ENCODE results near the gene SPEN.

SPEN gene

GRCh38 chr1:15934211-15935055 is 86.9 kb downstream of the SPEN start:
- Histone ChIP-seq H3K79me1 (ENCODE audit: low read depth, low read length) (peaks cover 5% of the 10 kb centered on the region), H3K27me3 (ENCODE audit: control insufficient read depth in 3 of 3, insufficient read depth in 3 of 3, low read depth in 1 of 3, low read length in 3 of 3) (no peaks in the 10 kb centered on the region), H3K4me1 (ENCODE audit: control insufficient read depth in 2 of 2, insufficient read depth in 1 of 2, low read depth in 1 of 2, low read length in 2 of 2) (no peaks in the 10 kb centered on the region), H3K4me3 (ENCODE audit: low read length in 2 of 2) (no peak overlapping the region), H4K91ac (ENCODE audit: low read depth, low read length, poor library complexity) (no peak overlapping the region), H3K9ac (ENCODE audit: low read depth, low read length, poor library complexity) (peak overlapping the region; percentile 73), H2BK120ac (ENCODE audit: low read depth, low read length) (no peak overlapping the region), H3K27ac (replicated peaks; ENCODE audit: low read length) (no peak overlapping the region), H2BK15ac (ENCODE audit: low read length) (no peak overlapping the region), H3K14ac (ENCODE audit: low read length) (no peak overlapping the region), H3K9me3 (replicated peaks in 1 of 2; ENCODE audit: control insufficient read depth in 2 of 2, insufficient read depth in 1 of 2, low read depth in 1 of 2, low read length in 2 of 2) (no peaks in the 10 kb centered on the region), H3K18ac (ENCODE audit: low read length) (no peak overlapping the region), H4K8ac (ENCODE audit: low read depth, low read length) (no peak overlapping the region), H3K4me2 (ENCODE audit: insufficient read depth, low read length, poor library complexity, severe bottlenecking) (no peak overlapping the region), H3K36me3 (replicated peaks in 1 of 2; ENCODE audit: control insufficient read depth in 2 of 2, insufficient read depth in 2 of 2, low read length in 2 of 2) (peaks cover 73 to 100% of the 10 kb centered on the region in 2 donors), H2AK5ac (ENCODE audit: low read depth, low read length) (no peak overlapping the region), H3K4ac (ENCODE audit: low read length) (no peak overlapping the region), H2AFZ (ENCODE audit: low read length) (no peak overlapping the region), H2BK5ac (ENCODE audit: low read length) (no peak overlapping the region), H3K23ac (ENCODE audit: low read depth, low read length, poor library complexity) (peak overlapping the region; percentile 65), H2BK12ac (ENCODE audit: low read length) (no peak overlapping the region)
- no CpG with 5 or more reads among the region's 42 CpGs for WGBS, 2 donors (ENCODE audit: extremely low coverage in 2 of 2, insufficient read length in 2 of 2, insufficient replicate concordance in 1 of 2)
- DNase-seq (ENCODE audit: low spot score), result no peak

- Histone ChIP-seq H2AK5ac (ENCODE audit: low read depth, low read length) (no peak overlapping the region), H2BK12ac (ENCODE audit: low read length) (no peak overlapping the region), H3K79me1 (ENCODE audit: low read depth, low read length) (peaks cover 5% of the 10 kb centered on the region), H2BK120ac (ENCODE audit: low read depth, low read length) (no peak overlapping the region), H3K9ac (ENCODE audit: low read depth, low read length, poor library complexity) (no peak overlapping the region), H2BK5ac (ENCODE audit: low read length) (no peak overlapping the region), H3K9me3 (replicated peaks in 1 of 2; ENCODE audit: control insufficient read depth in 2 of 2, insufficient read depth in 1 of 2, low read depth in 1 of 2, low read length in 2 of 2) (no peaks in the 10 kb centered on the region), H3K27ac (replicated peaks; ENCODE audit: low read length) (no peak overlapping the region), H4K91ac (ENCODE audit: low read depth, low read length, poor library complexity) (no peak overlapping the region), H3K27me3 (ENCODE audit: control insufficient read depth in 3 of 3, insufficient read depth in 3 of 3, low read depth in 1 of 3, low read length in 3 of 3) (no peaks in the 10 kb centered on the region), H3K18ac (ENCODE audit: low read length) (no peak overlapping the region), H2AFZ (ENCODE audit: low read length) (no peak overlapping the region), H3K4ac (ENCODE audit: low read length) (no peak overlapping the region), H3K4me1 (ENCODE audit: control insufficient read depth in 2 of 2, insufficient read depth in 1 of 2, low read depth in 1 of 2, low read length in 2 of 2) (no peaks in the 10 kb centered on the region), H3K14ac (ENCODE audit: low read length) (peak overlapping the region; percentile 43), H3K23ac (ENCODE audit: low read depth, low read length, poor library complexity) (peak overlapping the region; percentile 11), H3K36me3 (replicated peaks in 1 of 2; ENCODE audit: control insufficient read depth in 2 of 2, insufficient read depth in 2 of 2, low read length in 2 of 2) (peaks cover 74 to 100% of the 10 kb centered on the region in 2 donors), H2BK15ac (ENCODE audit: low read length) (no peak overlapping the region), H4K8ac (ENCODE audit: low read depth, low read length) (no peak overlapping the region), H3K4me3 (ENCODE audit: low read length in 2 of 2) (peak overlapping the region in 1 of 2 donors; percentile 20), H3K4me2 (ENCODE audit: insufficient read depth, low read length, poor library complexity, severe bottlenecking) (no peak overlapping the region)
- no peak for DNase-seq (ENCODE audit: low spot score)
- no CpG with 5 or more reads among the region's 29 CpGs for WGBS, 2 donors (ENCODE audit: extremely low coverage in 2 of 2, insufficient read length in 2 of 2, insufficient replicate concordance in 1 of 2)
These were observed 87.8 kb downstream of the SPEN start for GRCh38 chr1:15935056-15935950.

DNA sequence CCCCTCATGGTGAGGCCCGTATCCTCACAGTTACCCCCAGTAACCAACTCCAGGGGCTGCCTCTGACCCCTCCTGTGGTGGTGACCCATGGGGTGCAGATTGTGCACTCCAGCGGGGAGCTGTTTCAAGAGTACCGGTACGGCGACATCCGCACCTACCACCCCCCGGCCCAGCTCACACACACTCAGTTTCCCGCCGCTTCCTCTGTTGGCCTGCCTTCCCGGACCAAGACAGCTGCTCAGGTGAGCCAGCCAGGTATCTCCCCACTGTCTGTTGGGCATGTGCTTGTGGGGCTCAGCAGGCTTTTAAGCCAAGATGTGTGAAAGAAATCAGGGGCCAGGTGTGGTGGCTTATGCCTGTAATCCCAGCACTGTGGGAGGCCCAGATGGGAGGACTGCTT is 88.5 kb downstream of the SPEN start:
- no peak overlapping the region for H4K8ac ChIP-seq (ENCODE audit: low read depth, low read length)
- H2BK5ac ChIP-seq (ENCODE audit: low read length), result no peak overlapping the region
- H2BK120ac ChIP-seq (ENCODE audit: low read depth, low read length), result no peak overlapping the region
- no peaks in the 10 kb centered on the region for H3K27me3 ChIP-seq (ENCODE audit: control insufficient read depth in 3 of 3, insufficient read depth in 3 of 3, low read depth in 1 of 3, low read length in 3 of 3)
- H4K91ac ChIP-seq (ENCODE audit: low read depth, low read length, poor library complexity), result no peak overlapping the region
- no peak overlapping the region for H2BK12ac ChIP-seq (ENCODE audit: low read length)
- no peak overlapping the region for H2AFZ ChIP-seq (ENCODE audit: low read length)
- no peak overlapping the region for H3K9ac ChIP-seq (ENCODE audit: low read depth, low read length, poor library complexity)
- H3K4me1 ChIP-seq (ENCODE audit: control insufficient read depth in 2 of 2, insufficient read depth in 1 of 2, low read depth in 1 of 2, low read length in 2 of 2), result no peaks in the 10 kb centered on the region
- no peak overlapping the region for H3K4me3 ChIP-seq (ENCODE audit: low read length in 2 of 2)
- WGBS, 2 donors (ENCODE audit: extremely low coverage in 2 of 2, insufficient read length in 2 of 2, insufficient replicate concordance in 1 of 2), result no CpG with 5 or more reads among the region's 10 CpGs
- H3K9me3 ChIP-seq (replicated peaks in 1 of 2; ENCODE audit: control insufficient read depth in 2 of 2, insufficient read depth in 1 of 2, low read depth in 1 of 2, low read length in 2 of 2), result no peaks in the 10 kb centered on the region
- no peak overlapping the region for H3K27ac ChIP-seq (replicated peaks; ENCODE audit: low read length)
- H3K14ac ChIP-seq (ENCODE audit: low read length), result no peak overlapping the region
- no peak overlapping the region for H3K23ac ChIP-seq (ENCODE audit: low read depth, low read length, poor library complexity)
- no peak overlapping the region for H3K4me2 ChIP-seq (ENCODE audit: insufficient read depth, low read length, poor library complexity, severe bottlenecking)
- H3K18ac ChIP-seq (ENCODE audit: low read length), result peak overlapping the region; percentile 35
- H3K36me3 ChIP-seq (replicated peaks in 1 of 2; ENCODE audit: control insufficient read depth in 2 of 2, insufficient read depth in 2 of 2, low read length in 2 of 2), result peaks cover 74 to 100% of the 10 kb centered on the region in 2 donors
- peaks cover 6% of the 10 kb centered on the region for H3K79me1 ChIP-seq (ENCODE audit: low read depth, low read length)
- H3K4ac ChIP-seq (ENCODE audit: low read length), result no peak overlapping the region
- no peak overlapping the region for H2AK5ac ChIP-seq (ENCODE audit: low read depth, low read length)
- H2BK15ac ChIP-seq (ENCODE audit: low read length), result no peak overlapping the region
- DNase-seq (ENCODE audit: low spot score), result no peak

DNA sequence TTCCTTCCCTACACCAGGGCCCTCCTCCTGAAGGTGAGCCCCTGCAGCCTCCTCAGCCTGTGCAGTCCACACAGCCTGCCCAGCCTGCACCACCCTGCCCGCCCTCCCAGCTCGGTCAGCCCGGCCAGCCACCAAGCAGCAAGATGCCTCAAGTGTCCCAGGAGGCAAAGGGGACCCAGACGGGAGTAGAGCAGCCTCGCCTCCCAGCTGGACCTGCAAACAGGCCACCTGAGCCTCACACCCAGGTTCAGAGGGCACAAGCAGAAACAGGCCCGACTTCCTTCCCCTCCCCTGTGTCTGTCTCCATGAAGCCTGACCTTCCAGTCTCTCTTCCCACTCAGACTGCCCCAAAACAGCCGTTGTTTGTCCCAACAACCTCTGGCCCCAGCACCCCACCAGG is 89.6 kb downstream of the SPEN start:
- no CpG with 5 or more reads among the region's 7 CpGs for WGBS, 2 donors (ENCODE audit: extremely low coverage in 2 of 2, insufficient read length in 2 of 2, insufficient replicate concordance in 1 of 2)
- no peaks in the 10 kb centered on the region for H3K4me1 ChIP-seq (ENCODE audit: control insufficient read depth in 2 of 2, insufficient read depth in 1 of 2, low read depth in 1 of 2, low read length in 2 of 2)
- H2BK12ac ChIP-seq (ENCODE audit: low read length), result no peak overlapping the region
- H3K14ac ChIP-seq (ENCODE audit: low read length), result no peak overlapping the region
- H4K91ac ChIP-seq (ENCODE audit: low read depth, low read length, poor library complexity), result no peak overlapping the region
- DNase-seq (ENCODE audit: low spot score), result no peak
- no peak overlapping the region for H2AFZ ChIP-seq (ENCODE audit: low read length)
- peak overlapping the region; percentile 5 for H3K23ac ChIP-seq (ENCODE audit: low read depth, low read length, poor library complexity)
- peak overlapping the region; percentile 45 for H3K4ac ChIP-seq (ENCODE audit: low read length)
- H3K36me3 ChIP-seq (replicated peaks in 1 of 2; ENCODE audit: control insufficient read depth in 2 of 2, insufficient read depth in 2 of 2, low read length in 2 of 2), result peaks cover 77 to 100% of the 10 kb centered on the region in 2 donors
- no peak overlapping the region for H4K8ac ChIP-seq (ENCODE audit: low read depth, low read length)
- no peaks in the 10 kb centered on the region for H3K27me3 ChIP-seq (ENCODE audit: control insufficient read depth in 3 of 3, insufficient read depth in 3 of 3, low read depth in 1 of 3, low read length in 3 of 3)
- H2BK120ac ChIP-seq (ENCODE audit: low read depth, low read length), result no peak overlapping the region
- H3K9me3 ChIP-seq (replicated peaks in 1 of 2; ENCODE audit: control insufficient read depth in 2 of 2, insufficient read depth in 1 of 2, low read depth in 1 of 2, low read length in 2 of 2), result peaks cover 0 to 1% of the 10 kb centered on the region in 2 donors
- H3K4me3 ChIP-seq (ENCODE audit: low read length in 2 of 2), result no peak overlapping the region
- H3K9ac ChIP-seq (ENCODE audit: low read depth, low read length, poor library complexity), result peak overlapping the region; percentile 55
- no peak overlapping the region for H3K27ac ChIP-seq (replicated peaks; ENCODE audit: low read length)
- H3K79me1 ChIP-seq (ENCODE audit: low read depth, low read length), result peaks cover 8% of the 10 kb centered on the region
- H2AK5ac ChIP-seq (ENCODE audit: low read depth, low read length), result no peak overlapping the region
- H3K18ac ChIP-seq (ENCODE audit: low read length), result peak overlapping the region; percentile 39
- no peak overlapping the region for H2BK15ac ChIP-seq (ENCODE audit: low read length)
- peak overlapping the region; percentile 45 for H2BK5ac ChIP-seq (ENCODE audit: low read length)
- no peak overlapping the region for H3K4me2 ChIP-seq (ENCODE audit: insufficient read depth, low read length, poor library complexity, severe bottlenecking)
